Measurements from ENCODE around the gene SLC12A9. TPM values are rescaled to one million over a fixed set of nuclear protein-coding genes. Genes with fewer than 3 reads are reported as not detected.

SLC12A9 gene
- total RNA-seq, 5 donors from 2014 or later (not counting 1 experiment from before 2014, with no cell fraction given): 49.9 to 72.6 (median 70.2) TPM

- ChIA-PET POLR2A (no interaction called here), CTCF (interaction anchor here in 1 of 2 donors (0.6 kb wide), 1 partner anchor 922 kb away, joined by 6 read pairs; no protein-coding TSS in a partner anchor)
- H3K4me1 Mint-ChIP-seq: no peaks in the 10 kb centered on the region
These were observed 33.7 kb upstream of the SLC12A9 start for GRCh38 chr7:100818825-100819224.

DNA sequence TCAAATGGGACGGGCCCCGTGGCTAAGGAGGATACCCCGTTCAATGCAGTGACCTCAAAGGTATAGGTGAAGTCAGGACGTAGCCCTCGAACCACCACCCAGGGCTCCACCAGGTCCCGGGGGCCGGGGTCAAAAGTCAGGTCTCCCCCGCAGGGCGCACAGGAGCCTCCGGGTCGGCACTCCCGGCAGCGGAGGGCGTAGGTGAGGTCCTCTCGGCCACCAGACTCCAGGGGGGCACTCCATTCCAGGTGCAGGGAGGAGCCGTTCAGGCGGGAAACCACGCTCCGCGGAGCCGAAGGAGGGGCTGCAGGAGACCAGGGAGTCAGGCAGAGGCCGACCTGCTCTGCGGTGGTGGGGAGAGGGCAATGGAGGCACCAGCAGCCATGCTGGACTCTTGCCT lies 32.9 kb upstream of the SLC12A9 start:
- no peak overlapping the region for H3K27ac Mint-ChIP-seq
- H3K36me3 ChIP-seq (ENCODE audit: control insufficient read depth in 2 of 2, extremely low read depth in 1 of 2, insufficient read depth in 1 of 2, low read length in 1 of 2): no peaks in the 10 kb centered on the region
- no peaks in the 10 kb centered on the region for H3K36me3 Mint-ChIP-seq
- peaks cover 0 to 9% of the 10 kb centered on the region in 2 donors for H3K27me3 Mint-ChIP-seq
- H3K27me3 ChIP-seq (replicated peaks in 1 of 2; ENCODE audit: control insufficient read depth in 2 of 2, extremely low read depth in 1 of 2, insufficient read depth in 2 of 2, low read length in 1 of 2): peaks cover 0 to 20% of the 10 kb centered on the region in 2 experiments
- ATAC-seq (replicated peaks in 1 of 4) (no peak), DNase-seq (no peak)
- H3K4me1 Mint-ChIP-seq: no peaks in the 10 kb centered on the region
- no peaks in the 10 kb centered on the region for H3K4me1 ChIP-seq (ENCODE audit: control insufficient read depth in 1 of 2, extremely low read depth in 1 of 2, insufficient read depth in 2 of 2, low read length in 2 of 2)
- ChIA-PET POLR2A (no interaction called here), CTCF (no interaction called here)
- 95% methylated on average over 23 of the region's 23 CpGs for WGBS (ENCODE audit: insufficient coverage)
- no peak overlapping the region for H3K4me3 ChIP-seq (ENCODE audit: control insufficient read depth in 1 of 2, extremely low read depth in 1 of 2, low read length in 1 of 2)
- no peaks in the 10 kb centered on the region for H3K9me3 Mint-ChIP-seq
- no peak overlapping the region for H3K27ac ChIP-seq (ENCODE audit: low read length)
- no peaks in the 10 kb centered on the region for H3K9me3 ChIP-seq
- H3K4me3 Mint-ChIP-seq: no peak overlapping the region

More at GRCh38 chr7:100818825-100819224, 33.7 kb upstream of the SLC12A9 start:
- DNase-seq (no peak), ATAC-seq (replicated peaks in 1 of 4) (no peak)
- Histone ChIP-seq H3K4me1 (ENCODE audit: control insufficient read depth in 1 of 2, extremely low read depth in 1 of 2, insufficient read depth in 2 of 2, low read length in 2 of 2) (no peaks in the 10 kb centered on the region), H3K27ac (ENCODE audit: low read length) (no peak overlapping the region), H3K27me3 (replicated peaks in 1 of 2; ENCODE audit: control insufficient read depth in 2 of 2, extremely low read depth in 1 of 2, insufficient read depth in 2 of 2, low read length in 1 of 2) (peaks cover 0 to 12% of the 10 kb centered on the region in 2 experiments), H3K36me3 (ENCODE audit: control insufficient read depth in 2 of 2, extremely low read depth in 1 of 2, insufficient read depth in 1 of 2, low read length in 1 of 2) (no peaks in the 10 kb centered on the region), H3K9me3 (no peaks in the 10 kb centered on the region), H3K4me3 (ENCODE audit: control insufficient read depth in 1 of 2, extremely low read depth in 1 of 2, low read length in 1 of 2) (no peak overlapping the region)
- Mint-ChIP-seq H3K36me3 (no peaks in the 10 kb centered on the region), H3K27me3 (peaks cover 0 to 3% of the 10 kb centered on the region in 2 donors), H3K27ac (no peak overlapping the region), H3K9me3 (no peaks in the 10 kb centered on the region), H3K4me3 (no peak overlapping the region)
- 94% methylated on average over 2 of the region's 6 CpGs for WGBS (ENCODE audit: insufficient coverage)

GRCh38 chr7:100822236-100823139 lies 30.0 kb upstream of the SLC12A9 start:
- H3K4me3 ChIP-seq (ENCODE audit: control insufficient read depth in 1 of 2, extremely low read depth in 1 of 2, low read length in 1 of 2): no peak overlapping the region
- H3K9me3 ChIP-seq: no peaks in the 10 kb centered on the region
- Mint-ChIP-seq H3K36me3 (no peaks in the 10 kb centered on the region), H3K27me3 (peaks cover 15 to 27% of the 10 kb centered on the region in 2 donors), H3K27ac (no peak overlapping the region), H3K4me3 (no peak overlapping the region), H3K4me1 (peaks cover 10 to 14% (median 12%) of the 10 kb centered on the region in 3 donors), H3K9me3 (no peaks in the 10 kb centered on the region)
- ATAC-seq (replicated peaks in 1 of 4): no peak
- H3K4me1 ChIP-seq (ENCODE audit: control insufficient read depth in 1 of 2, extremely low read depth in 1 of 2, insufficient read depth in 2 of 2, low read length in 2 of 2): peaks cover 3 to 12% of the 10 kb centered on the region in 2 experiments
- POLR2A ChIA-PET: no interaction called here
- no peaks in the 10 kb centered on the region for H3K36me3 ChIP-seq (ENCODE audit: control insufficient read depth in 2 of 2, extremely low read depth in 1 of 2, insufficient read depth in 1 of 2, low read length in 1 of 2)
- CTCF ChIA-PET: no interaction called here
- WGBS (ENCODE audit: insufficient coverage): 93% methylated on average over 36 of the region's 43 CpGs
- no peak for DNase-seq
- H3K27ac ChIP-seq (ENCODE audit: low read length): no peak overlapping the region
- peaks cover 0 to 45% of the 10 kb centered on the region in 2 experiments for H3K27me3 ChIP-seq (replicated peaks in 1 of 2; ENCODE audit: control insufficient read depth in 2 of 2, extremely low read depth in 1 of 2, insufficient read depth in 2 of 2, low read length in 1 of 2)

GRCh38 chr7:100823140-100823525 lies 29.4 kb upstream of the SLC12A9 start:
- WGBS (ENCODE audit: insufficient coverage): 100% methylated on average over 1 of the region's 7 CpGs

DNA sequence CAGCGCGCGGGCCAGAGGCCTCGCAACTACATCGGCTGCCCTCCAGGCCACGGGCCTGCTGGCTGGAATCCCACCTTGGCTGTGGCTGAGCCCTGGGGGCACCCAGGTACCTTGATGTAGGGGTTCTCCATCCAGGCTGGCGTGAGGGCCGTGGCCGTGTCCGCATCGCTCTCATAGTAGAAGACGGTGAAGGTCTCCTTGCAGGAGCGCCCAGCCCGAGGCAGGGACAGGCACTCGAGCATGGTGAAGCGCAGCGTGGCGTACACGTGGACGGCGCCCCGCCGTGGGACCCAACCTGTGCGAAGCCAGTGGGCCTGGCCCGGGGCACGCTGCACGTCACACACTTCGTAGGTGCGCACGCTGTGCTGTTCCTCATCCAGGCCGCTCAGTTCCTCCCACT lies 29.0 kb upstream of the SLC12A9 start:
- ChIA-PET CTCF (no interaction called here), POLR2A (no interaction called here)
- Mint-ChIP-seq H3K4me1 (peaks cover 16 to 23% (median 20%) of the 10 kb centered on the region in 3 donors), H3K27me3 (peaks cover 22 to 35% of the 10 kb centered on the region in 2 donors), H3K9me3 (no peaks in the 10 kb centered on the region), H3K27ac (no peak overlapping the region), H3K4me3 (no peak overlapping the region), H3K36me3 (no peaks in the 10 kb centered on the region)
- H3K4me1 ChIP-seq (ENCODE audit: control insufficient read depth in 1 of 2, extremely low read depth in 1 of 2, insufficient read depth in 2 of 2, low read length in 2 of 2): peaks cover 10 to 22% of the 10 kb centered on the region in 2 experiments
- no peak overlapping the region for H3K27ac ChIP-seq (ENCODE audit: low read length)
- H3K27me3 ChIP-seq (replicated peaks in 1 of 2; ENCODE audit: control insufficient read depth in 2 of 2, extremely low read depth in 1 of 2, insufficient read depth in 2 of 2, low read length in 1 of 2): peaks cover 2 to 55% of the 10 kb centered on the region in 2 experiments
- DNase-seq: no peak
- no peak overlapping the region for H3K4me3 ChIP-seq (ENCODE audit: control insufficient read depth in 1 of 2, extremely low read depth in 1 of 2, low read length in 1 of 2)
- ATAC-seq (replicated peaks in 1 of 4): no peak
- H3K9me3 ChIP-seq: no peaks in the 10 kb centered on the region
- 91% methylated on average over 30 of the region's 31 CpGs for WGBS (ENCODE audit: insufficient coverage)
- H3K36me3 ChIP-seq (ENCODE audit: control insufficient read depth in 2 of 2, extremely low read depth in 1 of 2, insufficient read depth in 1 of 2, low read length in 1 of 2): no peaks in the 10 kb centered on the region

More at GRCh38 chr7:100823140-100823525, 29.4 kb upstream of the SLC12A9 start:
- Histone ChIP-seq H3K36me3 (ENCODE audit: control insufficient read depth in 2 of 2, extremely low read depth in 1 of 2, insufficient read depth in 1 of 2, low read length in 1 of 2) (no peaks in the 10 kb centered on the region), H3K9me3 (no peaks in the 10 kb centered on the region), H3K27me3 (replicated peaks in 1 of 2; ENCODE audit: control insufficient read depth in 2 of 2, extremely low read depth in 1 of 2, insufficient read depth in 2 of 2, low read length in 1 of 2) (peaks cover 2 to 51% of the 10 kb centered on the region in 2 experiments), H3K4me3 (ENCODE audit: control insufficient read depth in 1 of 2, extremely low read depth in 1 of 2, low read length in 1 of 2) (no peak overlapping the region), H3K27ac (ENCODE audit: low read length) (no peak overlapping the region), H3K4me1 (ENCODE audit: control insufficient read depth in 1 of 2, extremely low read depth in 1 of 2, insufficient read depth in 2 of 2, low read length in 2 of 2) (peaks cover 7 to 18% of the 10 kb centered on the region in 2 experiments)
- DNase-seq (no peak), ATAC-seq (replicated peaks in 1 of 4) (no peak)
- Mint-ChIP-seq H3K27me3 (peaks cover 20 to 34% of the 10 kb centered on the region in 2 donors), H3K4me1 (peaks cover 15 to 21% (median 18%) of the 10 kb centered on the region in 3 donors), H3K9me3 (no peaks in the 10 kb centered on the region), H3K4me3 (no peak overlapping the region), H3K27ac (no peak overlapping the region), H3K36me3 (no peaks in the 10 kb centered on the region)
- ChIA-PET POLR2A (no interaction called here), CTCF (no interaction called here)

GRCh38 chr7:100824499-100825214 lies 27.9 kb upstream of the SLC12A9 start:
- no peak overlapping the region for H3K4me3 ChIP-seq (ENCODE audit: control insufficient read depth in 1 of 2, extremely low read depth in 1 of 2, low read length in 1 of 2)
- 86% methylated on average over 7 of the region's 18 CpGs for WGBS (ENCODE audit: insufficient coverage)
- H3K27ac Mint-ChIP-seq: no peak overlapping the region
- POLR2A ChIA-PET: interaction anchor here in 1 of 2 donors (0.6 kb wide), 1 partner anchor 362 kb away, joined by 4 read pairs; no protein-coding TSS in a partner anchor
- no peak for DNase-seq
- H3K4me1 ChIP-seq (ENCODE audit: control insufficient read depth in 1 of 2, extremely low read depth in 1 of 2, insufficient read depth in 2 of 2, low read length in 2 of 2): peaks cover 12 to 26% of the 10 kb centered on the region in 2 experiments
- H3K9me3 Mint-ChIP-seq: no peaks in the 10 kb centered on the region
- peaks cover 26 to 42% of the 10 kb centered on the region in 2 donors for H3K27me3 Mint-ChIP-seq
- H3K4me3 Mint-ChIP-seq: no peak overlapping the region
- H3K36me3 ChIP-seq (ENCODE audit: control insufficient read depth in 2 of 2, extremely low read depth in 1 of 2, insufficient read depth in 1 of 2, low read length in 1 of 2): no peaks in the 10 kb centered on the region
- ATAC-seq (replicated peaks in 1 of 4): no peak
- H3K36me3 Mint-ChIP-seq: no peaks in the 10 kb centered on the region
- peaks cover 2 to 62% of the 10 kb centered on the region in 2 experiments for H3K27me3 ChIP-seq (replicated peaks in 1 of 2; ENCODE audit: control insufficient read depth in 2 of 2, extremely low read depth in 1 of 2, insufficient read depth in 2 of 2, low read length in 1 of 2)
- CTCF ChIA-PET: no interaction called here
- H3K27ac ChIP-seq (ENCODE audit: low read length): no peak overlapping the region
- no peaks in the 10 kb centered on the region for H3K9me3 ChIP-seq
- H3K4me1 Mint-ChIP-seq: peaks cover 18 to 26% (median 25%) of the 10 kb centered on the region in 3 donors

Data from T-cell (primary cell).